IMR-90 (cell line): ENCODE measurements around the gene OPN4. TPM values are rescaled to one million over a fixed set of nuclear protein-coding genes. Genes with fewer than 3 reads are reported as not detected.

Source experiments
- ATAC-seq: fragments of 200-7000 bp; cut with Tn5 transposase; 2 replicates; pipeline ENCODE4 v1.9.1; 2020; ENCODE audit warnings: low read depth, mild to moderate bottlenecking, moderate library complexity
- Bru-seq: library from RNA; stranded (reverse); fragments of 400-500 nt; gene quantifications from one replicate; lab custom pipeline; 2021; lab: Mats Ljungman, UMichigan
- BruChase-seq, 2 experiments: library from RNA; stranded (reverse); fragments of 400-500 nt; gene quantifications; one replicate each; lab custom pipeline; 2021; lab: Mats Ljungman, UMichigan
- BruUV-seq: library from RNA; stranded (reverse); fragments of 400-500 nt; replicated peaks from 2 replicates; lab custom pipeline; 2021; lab: Mats Ljungman, UMichigan
- CTCF ChIA-PET: fragments of 300-600 bp; formaldehyde crosslinking; extraction: SDS; loops from one replicate; lab custom pipeline; 2021; ENCODE audit warnings: antibody characterized with exemption; lab: Yijun Ruan, JAX
- POLR2A ChIA-PET: fragments of 300-600 bp; sonication (Branson Sonifier 250); formaldehyde crosslinking; loops from one replicate; lab custom pipeline; 2022; ENCODE audit warnings: antibody characterized with exemption; ENCODE audit not compliant: unreplicated experiment; lab: Charles Lee
- DNase-seq: peaks from one replicate; pipeline ENCODE4 v3.0.0; 2013
- H2AFZ ChIP-seq: replicated peaks from 2 replicates; pipeline ENCODE3; 2013; ENCODE audit warnings: low read length, mild to moderate bottlenecking; ENCODE audit not compliant: poor library complexity
- H2AK5ac ChIP-seq: 2 replicates; pipeline ENCODE4 v1.6.1; 2013; ENCODE audit warnings: low read depth, low read length, inconsistent platforms
- H2AK9ac ChIP-seq: replicated peaks from 2 replicates; pipeline ENCODE3; 2013; ENCODE audit warnings: mild to moderate bottlenecking, low read depth, low read length, moderate library complexity; ENCODE audit not compliant: poor library complexity
- H2BK120ac ChIP-seq: 2 replicates; pipeline ENCODE4 v1.6.1; 2013; ENCODE audit warnings: low read depth, low read length, inconsistent platforms
- H2BK15ac ChIP-seq: 3 replicates; pipeline ENCODE4 v1.6.1; 2013; ENCODE audit warnings: low read depth, low read length, inconsistent platforms
- H2BK20ac ChIP-seq: 2 replicates; pipeline ENCODE4 v1.6.1; 2013; ENCODE audit warnings: low read depth, mild to moderate bottlenecking, inconsistent platforms, low read length, moderate library complexity
- H2BK5ac ChIP-seq: 2 replicates; pipeline ENCODE4 v1.6.1; 2013; ENCODE audit warnings: mild to moderate bottlenecking, low read depth, low read length, inconsistent platforms; ENCODE audit not compliant: poor library complexity, severe bottlenecking
- H3K14ac ChIP-seq: replicated peaks from 2 replicates; pipeline ENCODE4 v1.6.1; 2013; ENCODE audit warnings: low read depth, low read length, inconsistent platforms
- H3K18ac ChIP-seq: 2 replicates; pipeline ENCODE4 v1.6.1; 2013; ENCODE audit warnings: low read depth, low read length, control low read depth
- H3K23ac ChIP-seq: 2 replicates; pipeline ENCODE4 v1.6.1; 2013; ENCODE audit warnings: low read depth, low read length, inconsistent platforms
- H3K27ac ChIP-seq: 2 replicates; pipeline ENCODE4 v1.5.1; 2013; ENCODE audit warnings: mild to moderate bottlenecking, control low read depth, low read length; ENCODE audit not compliant: insufficient read depth
- H3K27me3 ChIP-seq: 2 replicates; pipeline ENCODE4 v1.6.1; 2013; ENCODE audit warnings: low read length; ENCODE audit not compliant: control insufficient read depth, insufficient read depth
- H3K36me3 ChIP-seq: 2 replicates; pipeline ENCODE4 v1.6.1; 2013; ENCODE audit warnings: low read length, mixed read lengths; ENCODE audit not compliant: control insufficient read depth, insufficient read depth
- H3K4ac ChIP-seq: 2 replicates; pipeline ENCODE4 v1.6.1; 2013; ENCODE audit warnings: low read depth, low read length, inconsistent platforms
- H3K4me1 ChIP-seq: 2 replicates; pipeline ENCODE4 v1.6.1; 2013; ENCODE audit warnings: low read length, mixed read lengths; ENCODE audit not compliant: control insufficient read depth, insufficient read depth
- H3K4me2 ChIP-seq: 2 replicates; pipeline ENCODE4 v1.6.1; 2013; ENCODE audit warnings: low read depth, mild to moderate bottlenecking, control low read depth, low read length, moderate library complexity
- H3K4me3 ChIP-seq: 2 replicates; pipeline ENCODE4 v1.5.1; 2013; ENCODE audit warnings: low read depth, mild to moderate bottlenecking, control low read depth, low read length, moderate library complexity; ENCODE audit not compliant: insufficient read depth
- H3K56ac ChIP-seq: 2 replicates; pipeline ENCODE4 v1.6.1; 2013; ENCODE audit warnings: low read length, inconsistent platforms; ENCODE audit not compliant: insufficient read depth; ENCODE audit errors: extremely low read depth
- H3K79me1 ChIP-seq, 2 experiments: 2 replicates each; pipeline ENCODE4 v1.6.1; 2013; ENCODE audit warnings: low read length in 2 of 2, inconsistent platforms in 1 of 2, low read depth in 1 of 2
- H3K9ac ChIP-seq: 2 replicates; pipeline ENCODE4 v1.6.1; 2013; ENCODE audit warnings: low read depth, low read length, control low read depth
- H3K9me1 ChIP-seq: 2 replicates; pipeline ENCODE4 v1.6.1; 2013; ENCODE audit warnings: low read length, inconsistent platforms; ENCODE audit not compliant: insufficient read depth
- H3K9me3 ChIP-seq: 2 replicates; pipeline ENCODE4 v1.6.1; 2013; ENCODE audit warnings: low read length; ENCODE audit not compliant: control insufficient read depth, insufficient read depth
- H4K20me1 ChIP-seq: 2 replicates; pipeline ENCODE4 v1.6.1; 2013; ENCODE audit warnings: low read length, inconsistent platforms; ENCODE audit not compliant: insufficient read depth
- H4K5ac ChIP-seq: 2 replicates; pipeline ENCODE4 v1.6.1; 2013; ENCODE audit warnings: mild to moderate bottlenecking, low read depth, low read length, control low read depth
- H4K8ac ChIP-seq, 2 experiments: 2 replicates each; pipeline ENCODE4 v1.6.1; 2013; ENCODE audit warnings: low read depth in 2 of 2, low read length in 2 of 2, control low read depth in 1 of 2, inconsistent platforms in 1 of 2
- H4K91ac ChIP-seq: 2 replicates; pipeline ENCODE4 v1.6.1; 2013; ENCODE audit warnings: low read depth, low read length, inconsistent platforms; ENCODE audit not compliant: insufficient read depth
- BHLHE40 ChIP-seq: fragments of 150-350 bp; IDR thresholded peaks from 2 replicates; pipeline ENCODE4 v1.6.1; 2016; ENCODE audit warnings: mild to moderate bottlenecking, low read depth, low read length
- CEBPB ChIP-seq: IDR thresholded peaks from 2 replicates; pipeline ENCODE4 v1.6.1; 2012; ENCODE audit warnings: low read depth, low read length, improper control_type of control experiment
- FOS ChIP-seq: fragments of 150-350 bp; IDR thresholded peaks from 2 replicates; pipeline ENCODE4 v1.6.1; 2016; ENCODE audit warnings: low read depth, low read length
- MXI1 ChIP-seq: IDR thresholded peaks from 2 replicates; pipeline ENCODE4 v1.6.1; 2012; ENCODE audit warnings: low read depth, mild to moderate bottlenecking, low read length, moderate library complexity, borderline replicate concordance
- NFE2L2 ChIP-seq: fragments of 150-350 bp; IDR thresholded peaks from 2 replicates; pipeline ENCODE4 v1.6.1; 2016; ENCODE audit warnings: low read depth, mild to moderate bottlenecking, low read length
- POLR2A ChIP-seq: IDR thresholded peaks from 2 replicates; pipeline ENCODE4 v1.6.1; 2012; ENCODE audit warnings: mild to moderate bottlenecking, low read depth, low read length
- RAD21 ChIP-seq: IDR thresholded peaks from 2 replicates; pipeline ENCODE4 v1.6.1; 2012; ENCODE audit warnings: low read length, improper control_type of control experiment
- RCOR1 ChIP-seq: IDR thresholded peaks from 2 replicates; pipeline ENCODE4 v1.6.1; 2012; ENCODE audit warnings: mild to moderate bottlenecking, low read length, improper control_type of control experiment; ENCODE audit not compliant: insufficient replicate concordance
- RFX5 ChIP-seq: IDR thresholded peaks from 2 replicates; pipeline ENCODE4 v1.8.0; 2012; ENCODE audit warnings: low read depth, mild to moderate bottlenecking, low read length, moderate library complexity
- SMC3 ChIP-seq: fragments of 150-350 bp; IDR thresholded peaks from 2 replicates; pipeline ENCODE4 v1.6.1; 2016; ENCODE audit warnings: low read depth, mild to moderate bottlenecking, antibody characterized with exemption, low read length, moderate library complexity
- WGBS, 2 experiments: methylation state at CpG; one replicate each; pipeline versions ENCODE4 v1.1.5 to v1.1.7; 2013; ENCODE audit warnings: missing lambda C conversion rate in 2 of 2; ENCODE audit not compliant: insufficient read length in 1 of 2; ENCODE audit errors: extremely low coverage in 2 of 2; 5-methylcytosine and 5-hydroxymethylcytosine counted together
- dilution Hi-C: fragments of 300-500 bp; cut with HindIII; formaldehyde crosslinking; loops from one replicate; pipeline ENCODE4 v1.14.3; 2018; ENCODE audit warnings: low sequenced_read_pairs; ENCODE audit not compliant: unreplicated experiment
- in situ Hi-C: fragments of 300-500 bp; cut with MboI; formaldehyde crosslinking; loops from 3 replicates; pipeline ENCODE4 v1.14.3; 2019; ENCODE audit warnings: low sequenced_read_pairs, inconsistent platforms, mixed read lengths
- intact Hi-C: fragments of 100-400 bp; cut with micrococcal nuclease; formaldehyde crosslinking; loops from 2 replicates; pipeline ENCODE4 v1.10.0; 2022
- long read RNA-seq: library from polyadenylated mRNA; unstranded; transcript quantifications from one replicate; pipeline ENCODE4 v2.0.0, GENCODE V29; 2021; ENCODE audit not compliant: unreplicated experiment
- polyA plus RNA-seq, 3 experiments: library from polyadenylated mRNA; depleted of rRNA; stranded (reverse); fragments of >200 nt; gene quantifications; 2 replicates each; pipeline ENCODE4 v1.2.3, GENCODE V29; 2012; ENCODE audit warnings: low replicate concordance in 1 of 3
- total RNA-seq: library from RNA; depleted of rRNA; stranded (reverse); fragments of >200 nt; gene quantifications from 2 replicates; pipeline ENCODE4 v1.2.3, GENCODE V29; 2012; rRNA removed
- TF ChIP-seq, protein P1 (sequence below): fragments of 150-350 bp; IDR thresholded peaks from 2 replicates; pipeline ENCODE4 v1.6.1; 2016; ENCODE audit warnings: low read depth, mild to moderate bottlenecking, low read length, moderate library complexity, borderline replicate concordance
- TF ChIP-seq, protein P2 (sequence below): fragments of 150-350 bp; IDR thresholded peaks from 2 replicates; pipeline ENCODE4 v1.6.1; 2017; ENCODE audit warnings: mild to moderate bottlenecking, antibody characterized with exemption, low read length, low read depth

Gene OPN4, protein sequence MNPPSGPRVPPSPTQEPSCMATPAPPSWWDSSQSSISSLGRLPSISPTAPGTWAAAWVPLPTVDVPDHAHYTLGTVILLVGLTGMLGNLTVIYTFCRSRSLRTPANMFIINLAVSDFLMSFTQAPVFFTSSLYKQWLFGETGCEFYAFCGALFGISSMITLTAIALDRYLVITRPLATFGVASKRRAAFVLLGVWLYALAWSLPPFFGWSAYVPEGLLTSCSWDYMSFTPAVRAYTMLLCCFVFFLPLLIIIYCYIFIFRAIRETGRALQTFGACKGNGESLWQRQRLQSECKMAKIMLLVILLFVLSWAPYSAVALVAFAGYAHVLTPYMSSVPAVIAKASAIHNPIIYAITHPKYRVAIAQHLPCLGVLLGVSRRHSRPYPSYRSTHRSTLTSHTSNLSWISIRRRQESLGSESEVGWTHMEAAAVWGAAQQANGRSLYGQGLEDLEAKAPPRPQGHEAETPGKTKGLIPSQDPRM
- total RNA-seq: not detected in 2 replicates
- polyA plus RNA-seq (2012; rRNA removed): 0.03 TPM in 1 of 2 replicates, not detected in the other
- not detected in 2 replicates for polyA plus RNA-seq (2012; cell fraction: cytosol; rRNA removed)
- polyA plus RNA-seq (2012; cell fraction: nucleus; rRNA removed; ENCODE audit: low replicate concordance): 0.04 and 0.05 TPM in 2 replicates
- Bru-seq, nascent RNA: not detected
- BruChase-seq, experiment 1, labeled RNA remaining after a 6-hour chase: not detected
- BruChase-seq, experiment 2, labeled RNA remaining after a 2-hour chase: not detected
- long read RNA-seq: 0 reads

DNA sequence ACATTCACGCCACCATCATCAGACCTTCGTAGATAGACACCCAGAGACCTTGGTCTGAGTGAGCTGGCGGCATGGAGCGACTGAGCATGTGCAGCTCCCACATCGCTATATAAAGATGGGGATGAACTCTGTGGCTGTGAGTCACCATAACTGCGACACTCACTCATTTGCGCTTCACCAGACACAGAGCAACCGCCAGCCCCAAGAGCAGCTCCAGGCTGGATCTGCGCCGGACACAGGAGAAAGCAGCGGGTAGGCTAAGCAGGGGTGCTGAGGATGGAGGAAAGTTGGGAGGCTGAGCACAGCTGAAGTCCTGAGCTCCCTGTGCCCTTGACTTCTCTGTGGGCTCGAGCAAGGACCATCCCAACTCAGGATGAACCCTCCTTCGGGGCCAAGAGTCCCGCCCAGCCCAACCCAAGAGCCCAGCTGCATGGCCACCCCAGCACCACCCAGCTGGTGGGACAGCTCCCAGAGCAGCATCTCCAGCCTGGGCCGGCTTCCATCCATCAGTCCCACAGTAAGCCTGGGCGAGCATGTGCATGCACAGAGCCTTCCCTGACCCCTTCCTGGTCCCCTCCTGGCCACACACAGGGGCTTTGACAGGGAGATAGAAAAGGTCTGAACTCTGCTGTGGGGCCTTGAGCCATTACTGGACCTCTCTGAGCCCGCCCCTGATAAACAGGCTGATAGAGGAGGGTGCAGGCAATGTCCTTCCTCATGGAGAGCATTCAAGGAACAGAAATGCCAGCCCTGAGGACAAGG lies at the start of gene OPN4:
Gene OPN4, plus strand, starts transcription at position 137 of the 762 bp plus-strand sequence. Its CDS starts 237 bp downstream, at position 374.
- ChIA-PET CTCF (interaction anchor here (0.8 kb wide), 1 partner anchor 18 kb away, joined by 3 read pairs; no protein-coding TSS in a partner anchor), POLR2A (no interaction called here)
- Histone ChIP-seq H3K4me1 (peaks cover 5% of the 10 kb centered on the region), H4K20me1 (no peaks in the 10 kb centered on the region), H3K27ac (no peak within 1 kb of the TSS), H3K9me1 (peaks cover 17% of the 10 kb centered on the region), H3K9ac (no peak within 1 kb of the TSS), H2BK120ac (0 out of 2 replicates have a peak within 1 kb of the TSS, but pooled peaks have one; percentile 15), H3K36me3 (no peaks in the 10 kb centered on the region), H2BK15ac (no peak within 1 kb of the TSS), H3K4ac (no peak within 1 kb of the TSS; the same call in 1 of the 2 replicates), H2AK5ac (0 out of 2 replicates have a peak within 1 kb of the TSS, but pooled peaks have one; percentile 27), H2BK20ac (no peak within 1 kb of the TSS), H4K91ac (no peak within 1 kb of the TSS), H2BK5ac (peak within 1 kb of the TSS; percentile 79), H4K5ac (no peak within 1 kb of the TSS), H2AFZ (peak within 1 kb of the TSS; percentile 21), H3K79me1 (no peaks in the 10 kb centered on the region), H2AK9ac (peak within 1 kb of the TSS; percentile 77), H3K18ac (no peak within 1 kb of the TSS), H3K56ac (no peak within 1 kb of the TSS), H3K23ac (no peak within 1 kb of the TSS; the same call in 1 of the 2 replicates), H3K4me3 (no peak within 1 kb of the TSS), H3K27me3 (no peaks in the 10 kb centered on the region; the same call in 1 of the 2 replicates), H3K4me2 (no peak within 1 kb of the TSS), H3K9me3 (no peaks in the 10 kb centered on the region), H3K14ac (peak within 1 kb of the TSS; percentile 71), H4K8ac (no peak within 1 kb of the TSS)
- in situ Hi-C loops (no loop called here), intact Hi-C loops (no loop called here), dilution Hi-C loops (no loop called here)
- WGBS, 2 experiments: 89% methylated on average over 3 of the region's 17 CpGs; no CpG with 5 or more reads in 1 of the 2 experiments
- ATAC-seq (no peak; the same call in none of the 2 replicates), DNase-seq (peak; percentile 67)
- BruUV-seq: no TSS peak
- no peak for TF ChIP-seq RCOR1
- TF ChIP-seq RAD21: no peak
- TF ChIP-seq BHLHE40: no peak
- no peak for TF ChIP-seq POLR2A
- no peak for TF ChIP-seq CEBPB
- TF ChIP-seq, protein P1, sequence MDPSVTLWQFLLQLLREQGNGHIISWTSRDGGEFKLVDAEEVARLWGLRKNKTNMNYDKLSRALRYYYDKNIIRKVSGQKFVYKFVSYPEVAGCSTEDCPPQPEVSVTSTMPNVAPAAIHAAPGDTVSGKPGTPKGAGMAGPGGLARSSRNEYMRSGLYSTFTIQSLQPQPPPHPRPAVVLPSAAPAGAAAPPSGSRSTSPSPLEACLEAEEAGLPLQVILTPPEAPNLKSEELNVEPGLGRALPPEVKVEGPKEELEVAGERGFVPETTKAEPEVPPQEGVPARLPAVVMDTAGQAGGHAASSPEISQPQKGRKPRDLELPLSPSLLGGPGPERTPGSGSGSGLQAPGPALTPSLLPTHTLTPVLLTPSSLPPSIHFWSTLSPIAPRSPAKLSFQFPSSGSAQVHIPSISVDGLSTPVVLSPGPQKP: no peak
- TF ChIP-seq SMC3: no peak
- TF ChIP-seq FOS: no peak
- TF ChIP-seq RFX5: no peak
- TF ChIP-seq MXI1: no peak
- TF ChIP-seq NFE2L2: no peak
- TF ChIP-seq, protein P2, sequence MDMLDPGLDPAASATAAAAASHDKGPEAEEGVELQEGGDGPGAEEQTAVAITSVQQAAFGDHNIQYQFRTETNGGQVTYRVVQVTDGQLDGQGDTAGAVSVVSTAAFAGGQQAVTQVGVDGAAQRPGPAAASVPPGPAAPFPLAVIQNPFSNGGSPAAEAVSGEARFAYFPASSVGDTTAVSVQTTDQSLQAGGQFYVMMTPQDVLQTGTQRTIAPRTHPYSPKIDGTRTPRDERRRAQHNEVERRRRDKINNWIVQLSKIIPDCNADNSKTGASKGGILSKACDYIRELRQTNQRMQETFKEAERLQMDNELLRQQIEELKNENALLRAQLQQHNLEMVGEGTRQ: no peak
